MM.1S (cell line): ENCODE measurements around the gene VEGFB.

Experiments used
- CTCF ChIP-seq: fragments of 300-600 bp; sonication (generic); IDR thresholded peaks from 2 replicates; pipeline ENCODE4 v1.5.1; 2016; ENCODE audit warnings: antibody characterized with exemption, low read length, mixed read lengths
- EZH2 ChIP-seq: fragments of 300-600 bp; sonication (generic); optimal IDR thresholded peaks from 2 replicates; pipeline ENCODE3; 2017; ENCODE audit warnings: low read depth, mild to moderate bottlenecking, antibody characterized with exemption, low read length, mixed read lengths
- EZH2phosphoT487 ChIP-seq: fragments of 300-600 bp; sonication (generic); IDR thresholded peaks from 2 replicates; pipeline ENCODE4 v1.6.1; 2018; ENCODE audit warnings: antibody characterized with exemption, low read length

DNA sequence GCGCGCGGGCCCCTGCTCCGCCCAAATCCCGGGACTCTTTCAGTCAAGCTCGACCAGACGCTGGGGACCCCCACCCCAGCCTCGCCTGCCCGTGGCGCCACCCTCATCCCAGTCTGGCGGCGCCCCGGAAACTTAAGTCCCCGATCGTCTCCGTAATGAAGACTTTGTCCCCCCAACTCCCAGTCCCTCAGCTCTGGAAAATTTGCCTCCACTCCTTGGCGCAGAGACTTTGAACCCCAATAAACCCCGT is 17.3 kb downstream of the VEGFB start:
- TF ChIP-seq CTCF (no peak), EZH2phosphoT487 (no peak), EZH2 (no peak)
